Measurements from ENCODE around the gene STMN1.

The STMN1 gene

GRCh38 chr1:25890239-25891034 lies 15.8 kb downstream of the STMN1 start:
- no peak for DNase-seq

DNA sequence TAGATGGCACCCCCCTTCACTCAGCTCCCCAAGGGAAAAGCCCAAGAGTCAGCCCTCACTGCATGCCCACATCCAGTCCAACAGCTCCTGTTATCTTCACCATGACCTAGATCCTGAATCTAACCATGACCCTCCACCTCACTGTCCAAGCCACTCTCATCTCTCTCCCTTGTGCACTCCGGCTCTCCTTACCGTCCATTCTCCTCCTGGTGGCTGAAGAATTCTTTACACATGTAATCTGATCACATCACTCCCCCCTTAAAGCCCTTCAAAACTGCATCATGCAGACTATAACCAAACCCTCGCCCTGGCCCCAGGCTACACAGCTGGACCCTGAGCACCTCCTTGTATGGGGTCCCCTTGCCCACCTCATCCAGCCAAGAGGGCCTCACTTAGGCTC lies 16.7 kb downstream of the STMN1 start:
- no peak for DNase-seq

DNA sequence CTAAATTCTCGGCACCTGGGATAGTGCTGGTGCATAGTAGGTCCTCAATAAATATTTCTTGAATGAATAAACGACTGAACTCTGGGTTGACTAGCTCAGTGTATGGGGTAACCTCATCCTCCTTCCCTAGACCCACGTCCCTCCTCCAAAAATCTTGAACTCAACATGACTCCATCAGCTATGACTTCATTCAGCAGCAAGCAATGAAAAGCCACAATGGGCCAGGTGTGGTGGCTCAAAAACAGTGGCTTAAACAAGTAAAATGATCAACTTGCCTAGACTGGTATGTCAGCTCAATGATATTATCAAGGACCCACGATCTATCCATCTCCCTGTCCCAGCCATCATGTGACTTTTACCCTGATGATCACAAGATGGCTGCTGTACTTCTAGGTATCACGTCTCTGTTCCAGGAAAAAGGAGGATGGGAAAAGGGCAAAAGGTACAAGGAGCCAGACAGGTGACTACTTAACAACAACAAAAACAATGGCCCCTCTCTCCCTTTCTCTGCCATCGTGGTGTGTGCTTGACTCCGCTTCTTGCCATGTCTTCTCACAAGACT lies 17.7 kb downstream of the STMN1 start:
- no peak for DNase-seq

- no peak for DNase-seq
Observed at GRCh38 chr1:25885602-25886001, 20.6 kb downstream of the STMN1 start.

DNA sequence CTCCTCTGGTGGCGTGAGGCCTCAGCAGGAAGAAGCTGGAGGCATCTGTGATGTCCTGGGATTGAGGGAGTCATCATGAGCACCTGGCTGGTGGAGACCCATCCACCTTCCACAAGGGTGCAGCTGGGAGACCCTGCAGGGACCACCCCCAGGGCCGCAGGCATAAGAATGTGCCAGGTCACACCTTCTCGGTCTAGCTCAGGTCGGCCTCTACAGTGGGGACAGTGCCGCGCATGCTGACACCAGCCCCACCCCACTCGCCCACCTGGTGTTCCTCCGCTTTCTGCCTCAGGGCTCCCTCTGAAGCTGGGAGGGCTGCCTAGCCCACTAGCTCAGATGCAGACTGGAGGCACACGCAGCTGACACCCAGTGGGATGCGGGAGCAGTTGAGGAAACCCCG lies 25.0 kb downstream of the STMN1 start:
- DNase-seq: no peak

DNA sequence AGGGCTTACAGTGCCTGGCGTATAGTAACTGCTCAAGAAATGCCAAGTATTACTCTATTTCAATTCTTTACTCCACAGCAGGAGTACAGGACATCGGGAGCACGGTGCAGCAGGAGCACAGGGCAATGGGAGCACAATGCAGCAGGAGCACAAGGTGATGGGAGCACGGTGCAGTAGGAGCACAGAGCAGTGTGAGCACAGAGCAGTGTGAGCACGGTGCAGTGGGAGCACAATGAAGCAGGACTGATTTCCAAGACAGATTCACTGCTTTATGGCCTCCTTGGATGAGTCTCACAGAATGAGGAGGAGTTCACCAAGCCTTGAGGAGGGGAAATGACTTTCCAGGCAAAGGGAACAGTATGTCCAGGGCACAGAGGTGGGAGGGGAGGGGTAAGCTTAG lies 25.7 kb downstream of the STMN1 start:
- no peak for DNase-seq

DNA sequence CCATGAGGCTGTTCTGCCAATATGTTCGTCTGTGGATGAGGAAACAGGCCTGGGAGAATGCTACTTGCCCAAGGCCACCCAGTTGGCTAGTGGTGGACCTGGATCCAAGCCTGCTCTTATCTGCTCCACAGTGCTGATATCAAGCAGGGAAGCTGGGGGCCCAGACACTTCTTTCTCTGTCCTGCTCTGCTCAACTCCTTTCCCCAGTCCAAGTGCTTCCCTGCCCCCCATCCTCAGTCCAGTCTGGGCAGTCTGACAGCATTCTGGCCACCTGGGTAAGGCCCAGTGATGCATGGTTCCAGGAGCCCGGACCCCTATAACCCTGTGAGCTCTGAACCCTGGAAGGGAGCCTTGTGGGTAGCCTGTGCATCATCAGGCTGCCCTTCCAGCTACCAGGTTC lies 26.5 kb downstream of the STMN1 start:
- no peak for DNase-seq

GRCh38 chr1:25878690-25879089 lies 27.5 kb downstream of the STMN1 start:
- DNase-seq: no peak

DNA sequence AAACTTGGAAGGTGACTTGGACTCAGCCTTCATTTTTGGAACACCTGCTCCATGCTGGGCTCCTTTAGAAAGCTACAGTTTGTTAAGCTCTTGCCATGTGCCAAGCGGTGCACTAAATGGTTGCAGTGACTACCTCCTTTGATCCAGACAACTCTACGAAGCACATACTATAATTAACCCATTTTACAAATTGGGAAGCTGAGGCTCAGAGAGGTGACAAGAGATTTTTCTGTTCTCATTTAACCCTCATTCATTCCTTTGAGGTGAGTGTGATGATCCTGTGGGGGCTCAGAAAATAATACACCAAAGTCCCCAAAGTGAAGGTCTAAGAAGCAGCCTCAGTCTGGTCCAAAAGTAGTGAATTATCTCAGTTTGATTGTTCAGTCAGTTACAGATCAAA lies 29.1 kb downstream of the STMN1 start:
- no peak for DNase-seq

- DNase-seq: no peak
Observed at GRCh38 chr1:25876693-25877077, 29.5 kb downstream of the STMN1 start.

GRCh38 chr1:25875856-25876692 lies 30.1 kb downstream of the STMN1 start:
- DNase-seq: no peak

DNA sequence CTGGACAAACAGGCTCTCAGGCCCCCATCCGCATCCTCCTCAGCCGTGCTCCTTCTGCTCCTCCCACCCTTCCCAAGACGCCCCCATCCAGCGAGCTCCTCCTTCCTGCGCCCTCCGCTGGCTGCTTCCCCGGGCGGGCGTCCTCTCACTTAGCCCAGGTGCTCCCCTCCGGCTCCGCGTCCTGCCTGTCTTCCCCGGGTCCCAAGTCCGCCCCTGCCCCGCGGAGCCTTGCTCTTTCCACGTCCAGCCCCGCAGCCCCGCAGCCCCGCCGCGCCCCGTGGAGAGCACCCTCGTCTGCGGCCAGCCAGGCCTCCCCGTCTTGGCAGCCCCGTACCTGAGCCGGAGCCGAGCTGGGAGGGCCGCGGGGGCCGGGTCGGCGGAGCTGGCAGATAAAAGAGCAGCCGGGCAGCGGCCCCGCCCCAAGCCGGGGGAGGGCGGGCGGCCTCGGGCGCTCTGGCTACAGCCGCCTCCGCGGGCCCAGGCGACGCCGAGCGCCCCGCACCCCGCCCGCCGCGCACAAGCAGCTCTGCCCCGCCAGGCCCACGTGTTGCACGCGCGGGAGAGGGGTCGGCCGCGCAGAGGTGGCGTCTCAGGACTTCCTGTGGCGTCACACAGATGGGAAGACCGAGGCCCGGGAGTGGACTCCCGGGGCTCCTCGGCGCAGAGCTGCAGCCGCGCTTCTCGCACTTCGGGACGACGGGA lies 30.9 kb downstream of the STMN1 start, which contains the start of gene PAQR7:
Gene PAQR7, minus strand, starts transcription at position 555 of the 702 bp plus-strand sequence. CDS start 11,869 bp downstream, outside the sequence.
- peak; percentile 26 for DNase-seq

- no peak for DNase-seq
Observed at GRCh38 chr1:25874635-25875153, 31.5 kb downstream of the STMN1 start.

DNA sequence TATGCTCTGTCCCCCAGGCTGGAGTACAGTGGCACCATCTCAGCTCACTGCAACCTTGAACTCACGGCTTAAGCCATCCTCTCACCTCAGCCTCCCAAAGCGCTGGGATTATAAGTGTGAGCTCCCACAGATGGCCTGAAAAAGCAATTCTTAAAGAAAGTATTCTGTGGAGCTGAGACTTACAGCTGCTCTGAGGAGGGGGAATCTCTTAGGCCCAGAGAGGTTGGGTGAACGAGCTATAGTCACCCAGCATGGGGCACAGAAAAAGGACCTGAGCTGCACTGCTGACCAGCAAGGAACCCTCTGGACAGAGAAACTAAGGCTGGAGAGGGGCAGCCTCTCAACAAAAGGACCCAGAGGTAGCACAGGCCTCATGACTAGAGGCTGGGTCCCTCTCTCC lies 32.0 kb downstream of the STMN1 start:
- DNase-seq: no peak

- no peak for DNase-seq
Observed at GRCh38 chr1:25873120-25873519, 33.1 kb downstream of the STMN1 start.

- DNase-seq: no peak
Observed at GRCh38 chr1:25872713-25873112, 33.5 kb downstream of the STMN1 start.

- no peak for DNase-seq
Observed at GRCh38 chr1:25871704-25872494, 34.3 kb downstream of the STMN1 start.

DNA sequence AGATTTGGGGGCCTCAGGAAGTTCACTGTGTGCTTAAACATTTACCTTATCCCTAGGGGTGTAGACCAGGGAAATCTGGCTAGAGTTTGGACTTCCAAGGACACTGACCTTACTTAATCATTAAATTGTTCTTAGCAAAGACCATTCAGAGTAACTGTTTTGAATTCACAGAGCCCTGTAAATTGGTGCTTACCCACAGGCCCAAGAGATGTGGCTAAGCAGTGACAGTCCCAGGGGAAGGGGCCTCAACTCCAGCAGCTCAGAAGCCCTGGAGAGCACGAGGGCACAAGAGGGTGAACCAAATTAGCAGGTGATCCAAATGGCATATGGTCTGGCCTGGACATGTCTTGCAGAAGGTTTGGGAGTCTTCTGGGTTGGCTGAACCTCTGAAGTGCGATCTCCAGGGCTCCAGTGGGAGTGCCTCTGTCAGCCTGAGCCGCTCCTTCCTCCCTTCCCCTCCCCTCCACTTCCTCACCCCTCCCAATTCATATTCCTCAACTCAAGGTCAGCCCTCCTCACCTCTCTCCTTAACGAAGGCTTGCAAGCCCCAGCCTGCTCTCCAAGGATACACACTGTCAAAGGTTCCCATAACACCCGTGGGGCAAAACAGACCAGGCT lies 35.0 kb downstream of the STMN1 start:
- DNase-seq: no peak

GRCh38 chr1:25870614-25871013 lies 35.6 kb downstream of the STMN1 start:
- no peak for DNase-seq

DNA sequence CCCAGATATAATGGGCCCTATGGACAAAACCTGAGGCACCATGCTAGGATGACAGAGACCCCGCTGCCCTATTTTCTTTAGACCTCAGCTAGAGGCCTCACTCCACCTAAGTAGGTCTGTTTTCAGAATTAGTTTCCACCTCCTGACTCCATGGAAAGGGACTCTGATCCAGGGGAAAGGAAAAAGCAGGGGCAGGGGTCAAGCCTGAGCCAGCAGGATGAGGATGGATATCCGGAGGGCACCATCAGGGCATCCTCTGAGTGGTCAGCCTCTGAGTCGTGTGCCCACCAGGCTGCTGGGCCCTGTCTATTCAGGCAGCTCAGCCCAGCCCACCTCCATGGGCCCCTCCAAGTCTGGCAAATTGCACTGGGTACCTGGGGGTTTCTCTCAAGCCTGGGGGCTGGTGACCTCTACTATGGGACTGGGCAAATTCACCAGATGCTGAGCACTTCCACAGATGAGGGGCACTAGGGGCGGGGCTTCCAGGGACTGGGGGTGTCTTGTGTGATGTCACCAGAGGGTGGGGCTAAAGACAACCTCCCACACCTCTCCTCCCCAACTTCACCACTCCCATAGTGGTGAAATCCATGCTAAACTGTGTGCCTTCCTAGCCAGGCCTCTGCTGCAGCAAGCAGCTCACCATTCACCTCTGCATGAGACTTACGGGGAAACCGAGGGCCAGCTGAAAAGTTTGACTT lies 36.2 kb downstream of the STMN1 start:
- no peak for DNase-seq

Data from amniotic stem cell (primary cell).